ENCODE data around the gene ZMYND11.
A peak's percentile ranks its signal among the peaks of the same experiment; 100 is the strongest.

Gene ZMYND11

DNA sequence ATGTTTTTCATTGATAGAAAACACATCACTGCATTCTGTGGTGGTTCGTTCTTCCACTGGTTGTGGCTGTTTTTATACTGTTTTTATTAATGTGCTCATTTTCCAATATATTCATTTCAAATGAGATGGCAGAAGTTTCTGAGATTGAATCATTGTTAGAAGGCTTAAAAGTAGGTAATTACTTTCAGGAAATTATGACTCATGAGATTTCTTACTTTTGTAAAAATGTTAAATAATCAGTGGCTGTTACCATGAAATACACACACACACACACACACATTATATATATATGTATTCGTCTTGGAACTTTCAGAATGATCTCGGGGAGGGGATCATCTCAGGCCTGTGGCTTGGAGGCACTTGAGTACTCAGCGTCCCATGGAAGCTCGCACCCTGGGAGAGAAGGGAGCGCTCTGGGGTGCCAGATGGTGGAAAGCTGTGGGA, 66.1 kb downstream of the ZMYND11 start:
- no peak for FAIRE-seq

DNA sequence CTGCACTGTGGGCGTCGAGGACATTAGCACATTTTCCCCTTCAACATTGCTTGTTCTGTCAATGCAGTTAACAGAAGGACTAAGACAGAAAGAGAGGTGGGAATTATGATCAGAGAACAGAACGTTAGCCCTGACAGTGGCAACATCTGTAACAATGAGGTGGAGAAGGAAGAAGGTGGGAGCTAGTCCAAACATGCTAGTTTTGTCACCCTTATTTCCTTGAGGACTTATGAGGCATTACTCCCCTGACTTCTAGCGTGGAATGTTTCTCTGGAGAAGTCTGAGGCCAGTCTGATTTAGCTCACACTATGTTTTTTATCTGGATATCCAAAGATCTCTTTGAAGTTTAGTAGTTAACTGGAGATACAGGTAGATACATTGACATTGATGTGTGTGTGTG, 73.4 kb downstream of the ZMYND11 start:
- no peak for FAIRE-seq

DNA sequence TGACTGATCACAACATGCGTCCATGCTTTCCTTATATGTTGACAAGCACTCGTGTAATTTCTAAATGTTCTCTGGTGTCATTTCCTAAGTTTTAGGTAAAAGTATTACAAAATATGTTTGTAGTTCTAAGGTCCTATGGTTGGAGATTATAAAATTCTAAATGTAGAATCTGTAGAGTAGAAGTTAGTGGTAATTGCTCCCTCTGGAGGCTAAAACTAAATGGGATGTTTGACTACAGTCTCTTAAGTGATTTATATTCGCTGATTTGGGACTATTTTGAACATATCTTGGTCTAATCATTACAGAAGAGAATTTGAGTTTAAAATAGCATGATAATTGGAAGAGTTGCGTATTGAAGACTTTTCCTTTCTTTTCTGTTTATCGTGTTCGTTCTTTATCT, 74.1 kb downstream of the ZMYND11 start:
- FAIRE-seq, result peak; percentile 92

DNA sequence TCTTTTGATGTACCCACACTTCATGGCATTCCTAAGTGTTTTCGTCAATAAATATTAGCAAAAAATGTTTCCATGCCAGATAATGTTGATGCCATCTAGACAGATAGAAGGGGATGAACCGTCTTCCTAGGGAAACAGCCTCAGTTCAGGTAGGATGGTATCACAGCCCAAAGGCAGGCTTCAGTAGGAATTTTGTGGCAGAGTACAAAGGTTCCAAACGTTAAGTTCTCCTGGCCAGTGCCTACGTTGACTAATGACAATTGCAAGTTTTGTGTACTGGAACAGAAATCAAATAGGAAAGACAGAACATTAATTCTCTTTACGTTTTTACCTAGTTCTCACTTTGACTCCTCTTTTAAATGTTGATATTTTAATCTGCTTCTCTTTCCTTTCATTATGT, 75.0 kb downstream of the ZMYND11 start:
- no peak for FAIRE-seq

DNA sequence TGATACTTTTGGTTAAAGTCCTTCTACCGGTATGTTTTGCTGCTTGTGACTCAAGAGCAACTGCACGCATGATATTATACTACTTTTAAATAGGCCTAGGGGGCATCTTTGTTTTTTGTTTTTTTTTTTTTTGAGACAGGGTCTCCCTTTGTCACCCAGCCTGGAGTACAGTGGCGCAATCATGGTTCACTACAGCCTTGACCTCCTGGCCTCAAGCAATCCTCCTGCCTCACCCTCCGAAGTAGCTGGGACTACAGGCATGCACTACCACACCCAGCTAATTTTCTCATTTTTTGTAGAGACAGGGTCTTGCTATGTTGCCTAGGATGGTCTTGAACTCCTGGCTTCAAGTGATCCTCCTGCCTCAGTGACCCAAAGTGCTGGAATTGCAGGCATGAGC, 80.2 kb downstream of the ZMYND11 start:
- FAIRE-seq, result no peak

DNA sequence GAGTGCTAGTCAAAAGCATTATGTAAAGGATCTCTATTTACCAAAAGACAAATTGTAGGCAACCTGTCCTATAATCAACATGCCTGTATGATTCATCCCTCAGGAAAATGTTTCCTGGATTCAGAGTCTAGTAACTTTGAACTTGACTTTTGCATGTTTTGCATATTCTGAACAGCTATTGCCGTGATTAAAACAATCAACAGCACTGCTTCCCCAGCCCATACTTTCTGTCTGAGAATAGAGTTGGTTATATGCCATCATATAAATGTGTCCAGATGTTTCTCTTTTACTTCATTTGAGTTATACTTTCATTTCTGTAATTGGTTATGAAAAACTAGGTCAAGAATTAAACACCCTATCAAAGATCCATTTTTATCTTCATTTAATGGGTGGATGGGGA, 83.5 kb downstream of the ZMYND11 start:
- FAIRE-seq, result no peak

DNA sequence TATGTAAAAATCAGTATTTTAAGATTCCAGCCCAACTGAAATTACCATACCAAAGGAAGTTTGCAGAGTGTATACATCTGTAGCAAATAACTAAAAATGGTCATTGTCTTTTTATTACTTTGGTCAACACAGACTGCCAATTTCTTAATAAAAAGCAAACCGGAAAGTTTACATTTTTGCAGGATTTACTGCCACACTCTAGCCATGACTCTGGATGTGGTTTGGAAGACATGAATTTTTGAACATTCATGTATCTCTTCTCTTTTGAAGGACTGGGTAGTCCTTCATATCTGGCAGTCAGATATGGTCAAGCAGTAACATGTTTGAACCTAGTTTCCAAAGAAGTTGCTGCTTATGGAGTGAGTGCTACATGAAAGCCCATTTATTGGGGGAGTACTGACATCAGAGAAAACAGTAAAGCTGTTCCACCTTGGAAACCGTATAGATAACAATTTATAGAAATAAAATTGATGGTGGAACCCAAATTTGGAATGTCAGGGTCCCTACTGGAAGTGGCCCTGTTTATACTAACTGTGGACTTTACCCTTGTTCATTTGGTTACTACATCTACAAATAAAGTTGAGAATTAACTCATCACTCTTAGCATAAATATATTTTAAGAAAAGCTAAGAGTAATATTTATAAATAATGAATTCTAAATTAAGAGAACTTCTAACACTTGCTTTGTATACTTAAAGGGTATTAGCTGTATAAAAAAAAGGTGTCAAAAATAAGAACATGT, 84.6 kb downstream of the ZMYND11 start:
- peak; percentile 73 for FAIRE-seq

DNA sequence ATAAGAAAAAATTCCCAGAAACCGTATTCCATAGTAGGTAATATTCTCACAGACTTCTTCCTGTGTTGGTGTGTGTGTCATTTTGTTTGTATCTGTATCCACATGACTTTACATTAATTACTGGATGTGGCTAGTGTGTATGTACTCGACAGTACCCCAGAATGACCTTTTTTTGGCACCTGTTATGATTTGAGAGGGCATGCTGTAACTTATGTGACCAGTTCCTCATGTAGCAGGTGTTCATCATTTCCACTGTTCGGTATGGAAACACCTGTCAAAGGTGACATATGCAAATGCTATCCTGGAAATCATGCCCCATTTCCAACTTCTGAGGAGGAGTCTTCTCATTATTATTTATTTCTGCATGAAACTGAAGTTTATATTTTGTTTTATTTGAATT, 89.3 kb downstream of the ZMYND11 start:
- no peak for FAIRE-seq

DNA sequence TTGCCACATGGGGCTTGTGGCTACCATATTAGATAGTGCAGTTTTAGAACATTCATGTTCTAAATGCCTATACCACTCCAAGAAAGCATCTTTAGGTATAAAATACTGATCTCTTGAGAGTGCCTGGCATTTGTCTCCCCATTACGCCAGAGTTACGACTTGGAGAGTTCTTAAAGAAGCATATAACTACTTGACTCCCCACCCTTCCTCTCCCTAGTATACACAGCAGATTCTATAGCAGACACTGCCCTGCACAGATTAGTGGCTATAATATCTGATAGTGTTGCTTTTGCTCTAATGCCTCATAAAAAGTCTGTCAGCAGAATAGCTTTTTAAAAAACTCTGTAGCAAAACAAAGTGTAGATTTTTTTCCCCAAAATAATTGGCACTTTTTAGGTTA, 90.8 kb downstream of the ZMYND11 start:
- no peak for FAIRE-seq

DNA sequence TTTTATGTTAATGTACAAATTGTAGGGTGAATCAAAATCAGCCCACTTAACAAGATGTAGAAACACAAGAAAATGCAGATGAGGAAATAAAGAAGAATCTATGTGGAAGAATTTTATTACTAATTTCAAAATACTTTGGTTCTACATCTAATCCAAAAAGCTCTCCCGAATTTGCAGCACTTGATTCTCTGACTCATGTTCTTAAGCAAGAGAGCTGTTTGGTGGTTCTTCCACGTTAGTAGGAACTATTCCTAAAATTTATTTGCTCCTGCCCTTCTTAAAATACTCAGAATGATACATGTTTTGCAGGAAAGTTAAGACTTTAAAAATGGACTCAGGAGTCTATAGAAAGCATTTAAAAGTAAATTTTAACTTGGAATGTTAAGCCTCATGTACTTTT, 91.8 kb downstream of the ZMYND11 start:
- FAIRE-seq, result peak; percentile 11

DNA sequence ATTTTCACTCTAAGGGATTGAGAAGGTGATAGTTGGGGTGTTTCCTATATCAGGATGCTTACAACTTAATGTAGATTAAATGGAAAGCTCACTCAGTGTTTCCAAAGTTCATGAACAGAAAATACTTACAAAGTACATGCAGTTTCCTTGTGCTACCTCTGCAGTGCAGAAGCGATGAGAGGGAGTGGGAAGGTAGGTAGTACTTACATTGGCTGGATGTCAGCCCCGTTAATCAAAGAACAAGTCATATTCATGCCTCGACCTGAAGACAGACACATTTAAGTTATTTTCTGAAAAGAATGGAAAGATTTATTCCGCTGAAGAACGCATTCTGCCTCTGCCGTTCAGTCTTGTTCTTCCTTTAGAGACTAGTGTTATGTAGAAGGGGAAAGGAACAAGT, 93.1 kb downstream of the ZMYND11 start:
- FAIRE-seq, result no peak

DNA sequence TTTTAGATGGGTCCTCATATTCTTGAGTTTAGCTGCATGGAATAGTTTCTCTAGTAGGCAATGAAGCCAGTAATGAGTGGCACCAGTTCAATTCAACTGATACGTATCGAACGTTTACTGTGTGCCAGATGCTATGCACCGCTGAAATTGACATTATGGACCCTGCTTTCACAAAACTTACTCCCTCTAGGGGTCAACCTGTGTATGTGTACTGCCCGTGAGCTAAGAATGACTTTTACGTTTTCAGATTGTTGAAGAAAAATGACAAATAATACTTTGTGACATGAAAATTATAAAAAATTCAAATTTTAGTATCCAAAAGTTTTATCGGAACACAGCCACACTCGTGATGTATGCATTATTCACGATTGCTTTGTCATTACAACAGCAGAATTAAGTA, 95.5 kb downstream of the ZMYND11 start:
- peak; percentile 6 for FAIRE-seq

DNA sequence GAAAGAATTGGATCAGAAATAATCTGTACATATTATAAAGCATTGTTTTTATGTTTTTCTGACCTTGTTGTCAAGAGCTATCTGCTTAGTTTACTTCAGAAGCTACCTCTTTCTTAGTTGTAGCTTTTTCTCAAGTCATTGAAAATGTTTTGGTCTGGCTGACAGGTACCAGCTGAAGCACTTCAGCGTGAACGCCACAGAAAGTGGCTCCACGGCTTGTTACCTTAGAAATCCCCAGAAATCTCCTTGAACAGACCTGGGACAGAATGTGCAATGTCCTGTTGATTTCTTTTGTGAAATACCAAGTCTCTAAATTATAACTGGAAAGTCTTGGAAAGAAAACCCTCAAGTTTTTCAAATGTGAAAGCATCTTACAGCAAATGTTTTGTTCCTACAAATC, 96.8 kb downstream of the ZMYND11 start:
- FAIRE-seq, result no peak

DNA sequence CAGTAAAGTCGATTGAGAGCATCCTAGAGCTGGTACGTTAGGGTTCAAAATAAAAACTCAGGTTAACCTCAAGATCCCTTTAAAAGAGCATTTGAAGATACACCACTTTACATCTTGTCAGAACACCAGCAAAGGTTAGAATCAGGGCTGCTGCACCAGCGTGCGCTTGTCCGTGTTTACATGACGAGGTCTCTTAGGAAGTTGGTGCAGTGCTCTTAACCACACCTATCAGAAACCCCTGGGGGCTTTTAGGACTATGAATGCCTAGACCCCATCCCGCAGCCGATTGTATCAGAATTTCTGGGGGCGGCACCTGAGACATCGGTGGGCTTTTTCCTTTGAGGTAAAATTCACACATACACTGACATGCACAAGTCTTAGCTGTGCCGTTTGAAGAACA, 97.6 kb downstream of the ZMYND11 start:
- no peak for FAIRE-seq

DNA sequence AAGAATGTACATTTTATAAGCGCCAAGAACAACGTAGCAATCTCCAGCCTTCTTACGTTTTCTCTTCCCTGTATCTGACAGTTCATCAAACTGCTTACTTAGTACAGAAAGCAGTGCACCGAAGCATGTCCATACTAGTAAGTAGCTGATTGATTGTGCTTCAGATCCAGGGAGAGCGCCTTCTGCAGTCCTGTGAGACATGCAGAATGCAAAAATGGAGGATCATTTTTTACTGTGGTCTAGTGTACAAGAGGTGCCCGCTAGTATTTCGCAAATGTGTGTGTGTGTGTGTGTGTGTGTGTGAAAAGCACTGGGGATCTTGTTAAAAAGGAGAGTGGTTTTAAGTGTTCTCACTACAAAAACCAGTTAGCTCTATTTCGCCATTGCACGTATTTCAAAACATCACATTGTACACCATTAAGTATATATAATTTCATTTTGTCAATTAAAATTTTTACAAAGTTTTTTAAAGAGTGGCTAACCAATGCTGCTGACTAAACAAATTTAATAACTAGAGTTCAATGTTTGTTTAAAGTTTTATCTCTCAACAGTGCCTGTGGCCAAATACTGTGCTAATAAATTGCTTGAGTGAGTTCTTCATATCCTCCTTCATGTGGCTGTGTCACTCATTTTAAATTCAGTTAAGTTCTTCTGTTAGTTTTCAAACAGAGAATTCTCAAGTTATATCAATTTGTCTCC, 99.6 kb downstream of the ZMYND11 start:
- FAIRE-seq, result no peak

DNA sequence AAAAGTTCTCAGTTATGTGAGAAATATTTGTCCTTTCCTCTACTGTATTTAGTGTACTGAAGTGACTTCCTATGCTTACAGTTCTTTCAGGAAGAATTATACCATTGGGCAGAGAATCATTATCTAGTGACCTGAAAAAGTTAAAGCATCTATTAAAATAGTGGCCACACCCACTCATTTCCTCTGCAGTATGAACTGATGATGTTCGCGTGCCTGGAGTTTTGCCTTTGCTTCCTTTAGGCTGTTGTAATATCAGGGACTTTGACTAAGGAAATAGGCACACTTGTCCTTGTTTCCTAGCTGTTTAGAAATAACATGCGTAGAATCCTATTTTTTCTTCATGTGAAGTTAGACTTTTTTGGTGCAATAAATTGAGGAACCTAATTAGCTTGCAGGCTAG, 100.7 kb downstream of the ZMYND11 start:
- FAIRE-seq, result no peak

DNA sequence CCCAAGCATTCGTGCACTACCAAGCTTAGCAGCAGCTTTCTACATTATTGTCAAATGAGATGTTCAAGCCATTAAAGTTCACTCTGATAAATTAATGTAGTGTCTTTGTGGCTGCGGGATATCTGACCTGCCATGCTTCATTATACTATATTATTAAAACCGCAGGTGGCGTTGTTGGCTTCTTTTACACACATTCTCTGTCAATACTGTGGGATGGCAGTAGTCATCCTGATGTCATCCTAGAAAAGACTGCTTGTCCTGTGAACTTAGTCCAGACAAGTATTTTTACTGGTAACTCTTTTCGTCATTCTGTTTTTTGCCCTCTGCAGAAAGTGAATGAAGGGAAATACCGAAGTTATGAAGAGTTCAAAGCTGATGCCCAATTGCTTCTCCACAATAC, 103.9 kb downstream of the ZMYND11 start:
- no peak for FAIRE-seq

DNA sequence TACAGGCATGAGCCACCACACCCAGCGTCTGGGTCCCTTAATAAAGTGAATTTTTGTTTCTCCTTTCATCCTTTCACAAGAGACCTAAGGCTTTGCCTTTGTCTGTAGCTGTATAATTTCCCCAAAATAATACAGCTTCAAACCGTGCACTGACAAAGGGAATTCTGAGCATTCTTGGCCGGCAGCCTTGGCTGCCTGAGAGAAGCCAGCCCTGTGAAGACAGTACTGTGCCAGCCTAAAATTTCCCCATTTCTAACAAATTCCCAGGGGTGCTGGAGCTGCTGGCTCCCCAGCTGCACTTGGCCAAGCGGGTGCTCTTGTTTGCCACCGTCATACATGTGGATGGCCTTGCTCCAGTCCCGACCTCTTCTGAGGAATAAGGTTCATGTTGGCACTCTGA, 106.2 kb downstream of the ZMYND11 start:
- no peak for FAIRE-seq

DNA sequence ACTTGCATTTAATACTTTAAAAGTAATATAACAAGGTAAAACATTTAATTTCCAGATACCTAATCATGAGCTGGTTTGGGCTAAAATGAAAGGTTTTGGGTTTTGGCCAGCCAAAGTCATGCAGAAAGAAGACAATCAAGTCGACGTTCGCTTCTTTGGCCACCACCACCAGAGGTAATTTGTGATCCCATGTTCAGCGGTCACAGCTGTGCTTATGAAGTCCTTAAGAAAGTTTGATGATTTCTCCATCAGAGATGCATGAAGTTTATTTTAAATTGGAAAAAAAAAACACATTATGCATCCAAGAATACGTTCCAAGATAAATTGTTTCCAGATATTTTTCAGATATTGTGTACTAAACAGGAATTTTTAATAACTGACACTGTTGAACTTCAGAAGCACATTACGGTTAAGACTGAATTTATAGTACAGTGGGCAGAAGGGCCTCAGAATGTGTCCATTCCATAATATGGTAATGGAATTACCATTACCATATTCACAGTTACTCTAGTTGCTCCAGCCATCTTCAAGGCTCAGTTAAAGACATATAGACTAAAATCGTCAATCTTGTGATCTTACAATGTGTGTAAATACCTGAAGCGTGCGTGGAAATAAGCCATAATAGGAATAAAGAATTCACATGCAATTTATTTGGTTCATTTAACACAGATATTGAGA, 106.8 kb downstream of the ZMYND11 start:
- FAIRE-seq, result no peak

DNA sequence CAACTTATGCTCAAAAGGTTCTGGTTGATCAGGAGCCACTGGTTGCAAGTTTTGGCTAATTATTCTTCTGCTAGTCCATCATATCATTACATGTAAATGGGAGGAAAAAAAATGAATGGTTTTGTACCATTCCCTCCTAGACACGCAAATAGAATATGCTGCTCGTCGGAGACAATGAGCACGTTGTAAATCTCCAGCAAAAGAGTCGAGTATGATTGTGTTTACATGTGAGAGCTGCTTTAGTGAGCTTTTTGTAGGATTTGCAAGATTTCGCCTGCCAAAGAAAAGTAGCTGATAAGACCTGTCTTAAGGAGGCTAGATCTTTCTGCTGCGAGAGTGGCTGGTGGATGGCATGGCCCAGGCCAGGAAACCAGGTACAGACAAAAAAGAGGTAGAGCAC, 109.0 kb downstream of the ZMYND11 start:
- FAIRE-seq, result no peak

DNA sequence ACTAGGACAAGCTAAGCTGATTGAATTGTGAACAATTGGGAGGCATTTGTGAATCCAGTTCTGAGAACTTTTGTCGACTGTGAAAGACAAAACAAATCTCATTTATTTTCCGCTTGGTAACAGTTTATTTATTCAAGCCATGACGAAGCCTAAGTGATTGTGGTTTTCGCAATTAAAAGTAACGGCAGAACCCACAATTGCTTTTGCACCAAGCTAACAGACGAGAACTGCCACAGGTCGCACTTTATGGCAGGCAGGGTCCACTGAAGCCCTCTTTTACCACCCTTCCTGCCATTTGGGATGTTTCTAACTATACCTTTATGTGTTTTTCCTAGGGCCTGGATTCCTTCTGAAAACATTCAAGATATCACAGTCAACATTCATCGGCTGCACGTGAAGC, 111.2 kb downstream of the ZMYND11 start:
- FAIRE-seq, result no peak

DNA sequence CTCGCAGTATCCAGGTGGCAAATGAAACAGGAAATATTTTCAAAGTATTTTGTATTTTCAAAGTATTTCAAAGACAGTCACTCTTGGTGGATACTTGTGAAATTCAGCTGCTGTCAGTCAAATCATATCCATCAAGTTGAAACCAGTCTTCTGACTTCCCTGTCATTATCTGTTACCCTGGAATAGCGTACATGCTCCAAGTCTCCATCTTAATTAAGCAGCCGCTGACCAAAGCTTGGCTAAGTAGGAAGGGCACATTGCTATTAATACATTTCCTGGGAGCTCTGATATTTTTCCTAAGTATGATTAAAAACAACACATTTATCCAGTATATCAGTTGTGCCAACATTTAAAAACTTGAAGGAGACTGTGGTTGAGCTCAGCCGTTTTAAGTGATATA, 112.2 kb downstream of the ZMYND11 start:
- no peak for FAIRE-seq

DNA sequence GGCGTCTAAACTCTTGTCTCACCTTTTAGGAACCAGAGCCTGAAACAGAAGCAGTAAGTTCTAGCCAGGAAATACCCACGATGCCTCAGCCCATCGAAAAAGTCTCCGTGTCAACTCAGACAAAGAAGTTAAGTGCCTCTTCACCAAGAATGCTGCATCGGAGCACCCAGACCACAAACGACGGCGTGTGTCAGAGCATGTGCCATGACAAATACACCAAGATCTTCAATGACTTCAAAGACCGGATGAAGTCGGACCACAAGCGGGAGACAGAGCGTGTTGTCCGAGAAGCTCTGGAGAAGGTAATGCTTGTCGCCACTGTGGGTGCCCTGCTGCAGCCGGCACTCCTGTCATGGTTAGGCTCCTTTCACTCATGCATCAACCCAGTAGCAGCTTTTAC, 113.1 kb downstream of the ZMYND11 start:
- FAIRE-seq, result no peak

DNA sequence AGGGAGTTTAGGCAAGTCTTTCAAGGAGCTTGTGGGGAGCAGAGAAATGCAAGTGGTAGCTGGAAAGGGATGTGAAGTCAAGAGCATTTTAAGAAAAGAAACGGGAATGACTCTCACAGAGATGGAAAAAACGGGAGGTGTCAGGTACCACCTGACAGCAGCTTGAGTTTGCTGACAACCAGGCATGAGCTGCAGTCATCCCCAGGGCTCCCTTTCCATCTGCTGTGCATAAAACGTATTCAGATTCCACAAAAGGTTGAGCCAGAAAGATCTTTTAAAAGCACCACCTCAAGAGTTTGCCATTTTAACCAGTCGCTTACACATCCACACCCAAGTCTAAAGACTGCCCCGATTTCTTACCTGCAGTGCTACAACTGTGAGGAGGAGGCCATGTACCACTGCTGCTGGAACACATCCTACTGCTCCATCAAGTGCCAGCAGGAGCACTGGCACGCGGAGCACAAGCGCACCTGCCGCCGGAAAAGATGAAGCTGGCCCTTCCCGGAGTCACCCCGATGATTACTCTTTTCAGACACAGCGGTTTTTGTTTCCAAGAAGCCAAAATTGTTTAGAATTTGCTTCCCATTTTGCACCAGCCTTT, 116.8 kb downstream of the ZMYND11 start:
- FAIRE-seq, result no peak
